ENCODE measurements around the gene ARPC4. TPM values are rescaled to one million over a fixed set of nuclear protein-coding genes. Genes with fewer than 3 reads are reported as not detected.

The ARPC4 gene
- total and polyA plus RNA-seq, 2 donors (not counting 1 experiment from before 2014, with no cell fraction given), result 174 to 307 TPM

GRCh38 chr3:9825451-9826040 is 32.7 kb downstream of the ARPC4 start:
- Histone ChIP-seq H4K20me1 (ENCODE audit: control insufficient read depth, extremely low read depth, insufficient read depth, low read length) (no peaks in the 10 kb centered on the region), H2AFZ (ENCODE audit: low read length) (no peak overlapping the region), H3K4me1 (ENCODE audit: control insufficient read depth, extremely low read depth, insufficient read depth, low read length) (no peaks in the 10 kb centered on the region), H3K27me3 (ENCODE audit: control insufficient read depth, insufficient read depth, low read length) (no peaks in the 10 kb centered on the region), H3K4me2 (ENCODE audit: extremely low read depth, insufficient read depth, low read length) (no peak overlapping the region), H3K27ac (ENCODE audit: insufficient read depth, low read length) (no peak overlapping the region), H3K4me3 (replicated peaks in 1 of 4; ENCODE audit: control extremely low read depth in 1 of 4, insufficient read depth in 1 of 4, low read depth in 3 of 4, low read length in 4 of 4) (no peak overlapping the region), H3K9me3 (ENCODE audit: control insufficient read depth, insufficient read depth, low read depth, low read length) (no peaks in the 10 kb centered on the region), H3K9ac (ENCODE audit: insufficient read depth, low read length) (no peak overlapping the region), H3K36me3 (ENCODE audit: control insufficient read depth, insufficient read depth, low read length) (peaks cover 6% of the 10 kb centered on the region), H3K79me2 (ENCODE audit: control insufficient read depth, insufficient read depth, low read length) (no peaks in the 10 kb centered on the region)
- no peak for DNase-seq (ENCODE audit: low read depth in 2 of 2)
- no peak for TF ChIP-seq CTCF (conservative IDR thresholded peaks at IDR 0.05 in 1 of 2, IDR thresholded peaks at IDR 0.05 in 1 of 2; ENCODE audit: low read depth in 1 of 2, low read length in 2 of 2)
- no peak for TF ChIP-seq EZH2 (IDR thresholded peaks at IDR 0.05; ENCODE audit: low read length, missing control alignments)

GRCh38 chr3:9826815-9827573 is 34.1 kb downstream of the ARPC4 start:
- no peak for DNase-seq (ENCODE audit: low read depth in 2 of 2)

More at GRCh38 chr3:9826815-9827573, 34.1 kb downstream of the ARPC4 start:
- Histone ChIP-seq H4K20me1 (ENCODE audit: control insufficient read depth, extremely low read depth, insufficient read depth, low read length) (no peaks in the 10 kb centered on the region), H2AFZ (ENCODE audit: low read length) (no peak overlapping the region), H3K27ac (ENCODE audit: insufficient read depth, low read length) (no peak overlapping the region), H3K4me1 (ENCODE audit: control insufficient read depth, extremely low read depth, insufficient read depth, low read length) (no peaks in the 10 kb centered on the region), H3K36me3 (ENCODE audit: control insufficient read depth, insufficient read depth, low read length) (peaks cover 6% of the 10 kb centered on the region), H3K4me3 (replicated peaks in 1 of 4; ENCODE audit: control extremely low read depth in 1 of 4, insufficient read depth in 1 of 4, low read depth in 3 of 4, low read length in 4 of 4) (no peak overlapping the region), H3K79me2 (ENCODE audit: control insufficient read depth, insufficient read depth, low read length) (no peaks in the 10 kb centered on the region), H3K9ac (ENCODE audit: insufficient read depth, low read length) (no peak overlapping the region), H3K9me3 (ENCODE audit: control insufficient read depth, insufficient read depth, low read depth, low read length) (no peaks in the 10 kb centered on the region), H3K27me3 (ENCODE audit: control insufficient read depth, insufficient read depth, low read length) (no peaks in the 10 kb centered on the region), H3K4me2 (ENCODE audit: extremely low read depth, insufficient read depth, low read length) (no peak overlapping the region)
- TF ChIP-seq CTCF (conservative IDR thresholded peaks at IDR 0.05 in 1 of 2, IDR thresholded peaks at IDR 0.05 in 1 of 2; ENCODE audit: low read depth in 1 of 2, low read length in 2 of 2) (peak in 1 of 2 donors; percentile 18), EZH2 (IDR thresholded peaks at IDR 0.05; ENCODE audit: low read length, missing control alignments) (no peak)

All from fibroblast of lung (primary cell).